WTC11 (cell line): ENCODE results near the gene PBRM1. TPM values are rescaled to one million over a fixed set of nuclear protein-coding genes. Genes with fewer than 3 reads are reported as not detected.

ENCODE experiments used
- ATAC-seq: fragments of 200-7000 bp; cut with Tn5 transposase; 2 replicates; pipeline ENCODE4 v1.10.0; 2021; ENCODE audit warnings: mild to moderate bottlenecking, moderate library complexity
- CTCF ChIA-PET: fragments of 300-600 bp; sonication (Branson Sonifier 250); formaldehyde crosslinking; loops from one replicate; lab custom pipeline; 2021; ENCODE audit warnings: antibody characterized with exemption; lab: Charles Lee
- POLR2A ChIA-PET: fragments of 350-600 bp; sonication (Branson Sonifier 250); formaldehyde crosslinking; loops from one replicate; lab custom pipeline; 2021; ENCODE audit warnings: antibody characterized with exemption; lab: Charles Lee
- DNase-seq: peaks from one replicate; pipeline ENCODE4 v3.0.0; 2021; ENCODE audit warnings: low spot score
- H3K27ac Mint-ChIP-seq: 2 replicates; pipeline ENCODE4 v1.8.0; 2021; ENCODE audit warnings: mixed read lengths
- H3K27me3 Mint-ChIP-seq: 2 replicates; pipeline ENCODE4 v1.8.0; 2021; ENCODE audit warnings: low read depth, mild to moderate bottlenecking, moderate library complexity, mixed read lengths
- H3K36me3 Mint-ChIP-seq: 2 replicates; pipeline ENCODE4 v1.8.0; 2021; ENCODE audit warnings: mixed read lengths
- H3K4me1 Mint-ChIP-seq: 2 replicates; pipeline ENCODE4 v1.8.0; 2022; ENCODE audit warnings: mixed read lengths
- H3K4me3 Mint-ChIP-seq: 2 replicates; pipeline ENCODE4 v1.8.0; 2021; ENCODE audit warnings: mild to moderate bottlenecking, moderate library complexity, mixed read lengths
- H3K9me3 Mint-ChIP-seq: 2 replicates; pipeline ENCODE4 v1.8.0; 2021; ENCODE audit warnings: mixed read lengths
- ATF1 ChIP-seq: sonication (generic); formaldehyde crosslinking; IDR thresholded peaks from 2 replicates; pipeline ENCODE4 v1.8.1; 2023; ENCODE audit warnings: mild to moderate bottlenecking, moderate library complexity, missing genetic modification reagents
- CBFB ChIP-seq: sonication (generic); formaldehyde crosslinking; IDR thresholded peaks from 2 replicates; pipeline ENCODE4 v1.8.1; 2022; ENCODE audit warnings: mild to moderate bottlenecking, low read depth, missing genetic modification reagents
- CREM ChIP-seq: sonication (generic); formaldehyde crosslinking; IDR thresholded peaks from 2 replicates; pipeline ENCODE4 v1.8.1; 2022; ENCODE audit warnings: mild to moderate bottlenecking, missing genetic modification reagents, moderate library complexity
- ETV6 ChIP-seq: sonication (generic); formaldehyde crosslinking; IDR thresholded peaks from 2 replicates; pipeline ENCODE4 v1.8.1; 2022; ENCODE audit warnings: mild to moderate bottlenecking, missing genetic modification reagents
- GRHL2 ChIP-seq: fragments of 250-450 bp; sonication (Bioruptor Pico); IDR thresholded peaks from 2 replicates; pipeline ENCODE4 v1.8.0; 2022; ENCODE audit warnings: mild to moderate bottlenecking, moderate library complexity; ENCODE audit not compliant: insufficient replicate concordance, severe bottlenecking
- IRF2 ChIP-seq: sonication (generic); formaldehyde crosslinking; IDR thresholded peaks from 2 replicates; pipeline ENCODE4 v1.8.0; 2022; ENCODE audit warnings: low read depth, missing genetic modification reagents, borderline replicate concordance
- JAZF1 ChIP-seq: fragments of 250-450 bp; sonication (Bioruptor Pico); IDR thresholded peaks from 2 replicates; pipeline ENCODE4 v1.9.0; 2021; ENCODE audit warnings: moderate library complexity, mild to moderate bottlenecking, inconsistent platforms
- NFATC4 ChIP-seq: fragments of 250-450 bp; sonication (Bioruptor Pico); IDR thresholded peaks from 2 replicates; pipeline ENCODE4 v1.9.0; 2021; ENCODE audit warnings: mild to moderate bottlenecking
- NFE2L1 ChIP-seq: sonication (generic); formaldehyde crosslinking; IDR thresholded peaks from 2 replicates; pipeline ENCODE4 v1.8.1; 2023; ENCODE audit warnings: missing genetic modification reagents
- NR2C2 ChIP-seq: sonication (generic); formaldehyde crosslinking; IDR thresholded peaks from 2 replicates; pipeline ENCODE4 v1.8.0; 2022; ENCODE audit warnings: mild to moderate bottlenecking, missing genetic modification reagents
- SP1 ChIP-seq: sonication (generic); formaldehyde crosslinking; conservative IDR thresholded peaks from 2 replicates; pipeline ENCODE4 v1.8.1; 2022; ENCODE audit warnings: missing genetic modification reagents
- TCF7 ChIP-seq: sonication (generic); formaldehyde crosslinking; IDR thresholded peaks from 2 replicates; pipeline ENCODE4 v1.8.0; 2022; ENCODE audit warnings: mild to moderate bottlenecking, low read depth, missing genetic modification reagents, moderate library complexity
- TEAD1 ChIP-seq: sonication (generic); formaldehyde crosslinking; IDR thresholded peaks from 2 replicates; pipeline ENCODE4 v1.8.0; 2022; ENCODE audit warnings: mild to moderate bottlenecking, missing genetic modification reagents
- TP53 ChIP-seq: sonication (generic); formaldehyde crosslinking; IDR thresholded peaks from 2 replicates; pipeline ENCODE4 v1.8.1; 2023; ENCODE audit warnings: mild to moderate bottlenecking, missing genetic modification reagents
- ZNF219 ChIP-seq: sonication (generic); formaldehyde crosslinking; IDR thresholded peaks from 2 replicates; pipeline ENCODE4 v1.8.0; 2023; ENCODE audit warnings: missing genetic modification reagents, mild to moderate bottlenecking, borderline replicate concordance
- ZSCAN18 ChIP-seq: fragments of 250-450 bp; sonication (Bioruptor Pico); IDR thresholded peaks from 2 replicates; pipeline ENCODE4 v2.1.2; 2022; ENCODE audit warnings: mild to moderate bottlenecking, moderate library complexity
- total RNA-seq: library from RNA; stranded (reverse); gene quantifications from 3 replicates; pipeline ENCODE4 v1.2.3, GENCODE V29; 2021
- TF ChIP-seq, protein P1 (sequence below): sonication (generic); formaldehyde crosslinking; IDR thresholded peaks from 2 replicates; pipeline ENCODE4 v1.8.1; 2023; ENCODE audit warnings: mild to moderate bottlenecking, missing genetic modification reagents, moderate library complexity
- TF ChIP-seq, protein P2 (sequence below): sonication (generic); formaldehyde crosslinking; IDR thresholded peaks from 2 replicates; pipeline ENCODE4 v1.8.0; 2022; ENCODE audit warnings: missing genetic modification reagents
- TF ChIP-seq, protein P3 (sequence below): sonication (generic); formaldehyde crosslinking; IDR thresholded peaks from 2 replicates; pipeline ENCODE4 v1.8.0; 2022; ENCODE audit warnings: mild to moderate bottlenecking, missing genetic modification reagents
- TF ChIP-seq, protein P4 (sequence below): sonication (generic); formaldehyde crosslinking; IDR thresholded peaks from 2 replicates; pipeline ENCODE4 v1.8.1; 2022; ENCODE audit warnings: missing genetic modification reagents, borderline replicate concordance

Gene PBRM1
- total RNA-seq, 1 experiment from 2014 or later = 48.8 TPM

DNA sequence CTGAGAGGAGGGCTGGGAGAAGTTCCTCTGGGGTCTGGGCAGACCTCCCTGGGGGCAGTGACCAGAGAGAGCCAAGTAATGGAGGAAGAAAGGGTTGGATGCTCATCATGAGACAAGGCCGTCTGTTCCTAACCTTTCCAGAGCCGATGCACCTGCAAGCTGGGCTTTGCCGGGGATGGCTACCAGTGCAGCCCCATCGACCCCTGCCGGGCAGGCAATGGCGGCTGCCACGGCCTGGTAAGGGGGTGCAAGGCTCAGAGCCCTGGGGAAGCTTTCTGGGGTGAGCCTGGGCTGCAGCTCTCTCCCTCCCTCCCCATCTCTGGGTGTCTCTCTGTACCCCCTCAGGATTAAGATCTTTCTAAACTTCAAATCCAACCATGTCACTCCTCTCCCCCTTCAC lies 174.2 kb downstream of the PBRM1 start:
- CTCF ChIA-PET = interaction anchor here (1.0 to 2.2 kb wide), 3 partner anchors 9 to 123 kb away, joined by 3 to 5 read pairs (median 3); no protein-coding TSS in a partner anchor
- POLR2A ChIA-PET = interaction anchor here (0.8 kb wide), 1 partner anchor 349 kb away, joined by 3 read pairs; no protein-coding TSS in a partner anchor
- no peaks in the 10 kb centered on the region for H3K9me3 Mint-ChIP-seq

DNA sequence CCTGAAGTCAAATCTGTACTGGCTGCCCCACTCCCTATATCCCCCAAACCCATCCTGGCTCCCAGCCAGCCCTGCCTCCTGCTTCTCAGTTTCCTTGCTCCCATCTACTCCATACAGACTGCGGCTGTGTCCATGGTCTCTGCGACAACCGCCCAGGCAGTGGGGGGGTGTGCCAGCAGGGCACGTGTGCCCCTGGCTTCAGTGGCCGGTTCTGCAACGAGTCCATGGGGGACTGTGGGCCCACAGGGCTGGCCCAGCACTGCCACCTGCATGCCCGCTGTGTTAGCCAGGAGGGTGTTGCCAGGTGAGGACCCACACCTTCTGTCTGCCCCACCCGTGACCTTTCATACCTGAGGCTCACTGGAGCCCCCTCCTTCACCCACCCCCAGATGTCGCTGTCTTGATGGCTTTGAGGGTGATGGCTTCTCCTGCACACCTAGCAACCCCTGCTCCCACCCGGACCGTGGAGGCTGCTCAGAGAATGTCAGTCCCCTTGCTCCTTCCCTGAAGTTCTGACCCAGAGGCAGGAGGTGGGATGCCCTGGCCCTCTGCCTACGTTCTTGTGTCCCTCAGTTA lies 175.9 kb downstream of the PBRM1 start:
- TF ChIP-seq TCF7 (CRISPR knock-in tag) (no peak), CREM (CRISPR knock-in tag) (no peak), NR2C2 (no peak)
- TF ChIP-seq, protein P1, sequence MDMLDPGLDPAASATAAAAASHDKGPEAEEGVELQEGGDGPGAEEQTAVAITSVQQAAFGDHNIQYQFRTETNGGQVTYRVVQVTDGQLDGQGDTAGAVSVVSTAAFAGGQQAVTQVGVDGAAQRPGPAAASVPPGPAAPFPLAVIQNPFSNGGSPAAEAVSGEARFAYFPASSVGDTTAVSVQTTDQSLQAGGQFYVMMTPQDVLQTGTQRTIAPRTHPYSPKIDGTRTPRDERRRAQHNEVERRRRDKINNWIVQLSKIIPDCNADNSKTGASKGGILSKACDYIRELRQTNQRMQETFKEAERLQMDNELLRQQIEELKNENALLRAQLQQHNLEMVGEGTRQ = no peak
- TF ChIP-seq, protein P2, sequence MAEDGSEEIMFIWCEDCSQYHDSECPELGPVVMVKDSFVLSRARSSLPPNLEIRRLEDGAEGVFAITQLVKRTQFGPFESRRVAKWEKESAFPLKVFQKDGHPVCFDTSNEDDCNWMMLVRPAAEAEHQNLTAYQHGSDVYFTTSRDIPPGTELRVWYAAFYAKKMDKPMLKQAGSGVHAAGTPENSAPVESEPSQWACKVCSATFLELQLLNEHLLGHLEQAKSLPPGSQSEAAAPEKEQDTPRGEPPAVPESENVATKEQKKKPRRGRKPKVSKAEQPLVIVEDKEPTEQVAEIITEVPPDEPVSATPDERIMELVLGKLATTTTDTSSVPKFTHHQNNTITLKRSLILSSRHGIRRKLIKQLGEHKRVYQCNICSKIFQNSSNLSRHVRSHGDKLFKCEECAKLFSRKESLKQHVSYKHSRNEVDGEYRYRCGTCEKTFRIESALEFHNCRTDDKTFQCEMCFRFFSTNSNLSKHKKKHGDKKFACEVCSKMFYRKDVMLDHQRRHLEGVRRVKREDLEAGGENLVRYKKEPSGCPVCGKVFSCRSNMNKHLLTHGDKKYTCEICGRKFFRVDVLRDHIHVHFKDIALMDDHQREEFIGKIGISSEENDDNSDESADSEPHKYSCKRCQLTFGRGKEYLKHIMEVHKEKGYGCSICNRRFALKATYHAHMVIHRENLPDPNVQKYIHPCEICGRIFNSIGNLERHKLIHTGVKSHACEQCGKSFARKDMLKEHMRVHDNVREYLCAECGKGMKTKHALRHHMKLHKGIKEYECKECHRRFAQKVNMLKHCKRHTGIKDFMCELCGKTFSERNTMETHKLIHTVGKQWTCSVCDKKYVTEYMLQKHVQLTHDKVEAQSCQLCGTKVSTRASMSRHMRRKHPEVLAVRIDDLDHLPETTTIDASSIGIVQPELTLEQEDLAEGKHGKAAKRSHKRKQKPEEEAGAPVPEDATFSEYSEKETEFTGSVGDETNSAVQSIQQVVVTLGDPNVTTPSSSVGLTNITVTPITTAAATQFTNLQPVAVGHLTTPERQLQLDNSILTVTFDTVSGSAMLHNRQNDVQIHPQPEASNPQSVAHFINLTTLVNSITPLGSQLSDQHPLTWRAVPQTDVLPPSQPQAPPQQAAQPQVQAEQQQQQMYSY (CRISPR knock-in tag) = no peak
- POLR2A ChIA-PET = no interaction called here
- ATAC-seq (no peak), DNase-seq (no peak)
- Mint-ChIP-seq H3K36me3 (no peaks in the 10 kb centered on the region), H3K9me3 (no peaks in the 10 kb centered on the region), H3K4me3 (no peak overlapping the region), H3K4me1 (no peaks in the 10 kb centered on the region), H3K27ac (no peak overlapping the region), H3K27me3 (no peaks in the 10 kb centered on the region; the same call in 1 of the 2 replicates)
- CTCF ChIA-PET = no interaction called here

More for the DNA sequence above, 174.2 kb downstream of the PBRM1 start:
- DNase-seq (no peak), ATAC-seq (no peak)
- Mint-ChIP-seq H3K27ac (no peak overlapping the region), H3K36me3 (no peaks in the 10 kb centered on the region), H3K27me3 (no peaks in the 10 kb centered on the region; the same call in 1 of the 2 replicates), H3K4me3 (no peak overlapping the region), H3K4me1 (no peaks in the 10 kb centered on the region)
- TF ChIP-seq NFE2L1 (CRISPR knock-in tag) = no peak
- TF ChIP-seq ATF1 = no peak
- no peak for TF ChIP-seq ZSCAN18 (CRISPR knock-in tag)

- ChIA-PET POLR2A (no interaction called here), CTCF (interaction anchor here (0.8 kb wide), 1 partner anchor 29 kb away, joined by 3 read pairs; the partner anchor contains the start of gene UQCC5)
- TF ChIP-seq TEAD1 = no peak
- H3K27me3 Mint-ChIP-seq = no peaks in the 10 kb centered on the region; the same call in 1 of the 2 replicates
- no peaks in the 10 kb centered on the region for H3K9me3 Mint-ChIP-seq
- ATAC-seq = no peak
- H3K4me1 Mint-ChIP-seq = peaks cover 2% of the 10 kb centered on the region; the same call in 1 of the 2 replicates
- H3K4me3 Mint-ChIP-seq = no peak overlapping the region
- no peaks in the 10 kb centered on the region for H3K36me3 Mint-ChIP-seq
- DNase-seq = no peak
- no peak overlapping the region for H3K27ac Mint-ChIP-seq
Measured at GRCh38 chr3:52507359-52507758, 178.4 kb downstream of the PBRM1 start.

GRCh38 chr3:52506266-52506966 lies 179.3 kb downstream of the PBRM1 start:
- DNase-seq (no peak), ATAC-seq (no peak)
- ChIA-PET POLR2A (no interaction called here), CTCF (no interaction called here)
- Mint-ChIP-seq H3K4me3 (no peak overlapping the region), H3K4me1 (peaks cover 2% of the 10 kb centered on the region; the same call in 1 of the 2 replicates), H3K36me3 (no peaks in the 10 kb centered on the region), H3K9me3 (no peaks in the 10 kb centered on the region), H3K27me3 (no peaks in the 10 kb centered on the region; the same call in 1 of the 2 replicates), H3K27ac (no peak overlapping the region)
- no peak for TF ChIP-seq TP53 (CRISPR knock-in tag)
- no peak for TF ChIP-seq ETV6 (CRISPR knock-in tag)
- TF ChIP-seq, protein P3, sequence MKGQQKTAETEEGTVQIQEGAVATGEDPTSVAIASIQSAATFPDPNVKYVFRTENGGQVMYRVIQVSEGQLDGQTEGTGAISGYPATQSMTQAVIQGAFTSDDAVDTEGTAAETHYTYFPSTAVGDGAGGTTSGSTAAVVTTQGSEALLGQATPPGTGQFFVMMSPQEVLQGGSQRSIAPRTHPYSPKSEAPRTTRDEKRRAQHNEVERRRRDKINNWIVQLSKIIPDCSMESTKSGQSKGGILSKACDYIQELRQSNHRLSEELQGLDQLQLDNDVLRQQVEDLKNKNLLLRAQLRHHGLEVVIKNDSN (CRISPR knock-in tag) = no peak
- TF ChIP-seq, protein P4, sequence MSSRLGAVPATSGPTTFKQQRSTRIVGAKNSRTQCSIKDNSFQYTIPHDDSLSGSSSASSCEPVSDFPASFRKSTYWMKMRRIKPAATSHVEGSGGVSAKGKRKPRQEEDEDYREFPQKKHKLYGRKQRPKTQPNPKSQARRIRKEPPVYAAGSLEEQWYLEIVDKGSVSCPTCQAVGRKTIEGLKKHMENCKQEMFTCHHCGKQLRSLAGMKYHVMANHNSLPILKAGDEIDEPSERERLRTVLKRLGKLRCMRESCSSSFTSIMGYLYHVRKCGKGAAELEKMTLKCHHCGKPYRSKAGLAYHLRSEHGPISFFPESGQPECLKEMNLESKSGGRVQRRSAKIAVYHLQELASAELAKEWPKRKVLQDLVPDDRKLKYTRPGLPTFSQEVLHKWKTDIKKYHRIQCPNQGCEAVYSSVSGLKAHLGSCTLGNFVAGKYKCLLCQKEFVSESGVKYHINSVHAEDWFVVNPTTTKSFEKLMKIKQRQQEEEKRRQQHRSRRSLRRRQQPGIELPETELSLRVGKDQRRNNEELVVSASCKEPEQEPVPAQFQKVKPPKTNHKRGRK (CRISPR knock-in tag) = no peak
- no peak for TF ChIP-seq SP1 (CRISPR knock-in tag)
- TF ChIP-seq NFE2L1 (CRISPR knock-in tag) = no peak
- no peak for TF ChIP-seq JAZF1 (CRISPR knock-in tag)
- TF ChIP-seq IRF2 (CRISPR knock-in tag) = no peak
- no peak for TF ChIP-seq ZNF219 (CRISPR knock-in tag)
- TF ChIP-seq NFATC4 (CRISPR knock-in tag) = no peak
- TF ChIP-seq TCF7 (CRISPR knock-in tag) = no peak
- TF ChIP-seq GRHL2 = no peak
- TF ChIP-seq CBFB = no peak
